ENCODE data around the gene BABAM2. TPM values are rescaled to one million over a fixed set of nuclear protein-coding genes. Genes with fewer than 3 reads are reported as not detected.
A peak's percentile ranks its signal among the peaks of the same experiment; 100 is the strongest.

Gene BABAM2
- total RNA-seq, 4 donors from 2014 or later = 33.3 to 48.9 (median 37.9) TPM

DNA sequence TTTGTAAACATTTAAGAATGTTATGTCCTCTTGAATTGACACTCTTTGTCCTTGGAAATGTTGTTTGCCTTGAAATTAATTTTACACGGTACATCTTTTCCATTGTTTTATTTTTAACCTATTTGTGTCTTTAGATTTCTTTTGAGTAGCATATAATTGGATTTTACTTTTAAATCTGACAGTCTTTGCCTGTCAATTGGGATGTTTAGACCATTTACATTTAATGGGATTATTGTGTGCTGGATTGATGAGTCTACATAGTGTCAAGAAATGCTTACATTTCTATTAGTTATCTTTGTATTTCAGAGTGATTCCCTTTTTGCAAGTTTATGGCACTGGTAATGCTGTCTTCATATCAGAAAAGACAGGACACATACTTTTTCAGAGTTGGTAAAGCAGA lies 61.5 kb downstream of the BABAM2 start:
- Histone ChIP-seq H3K27me3 (no peaks in the 10 kb centered on the region), H3K27ac (no peak overlapping the region), H3K4me1 (peaks cover 10 to 36% (median 18%) of the 10 kb centered on the region in 4 donors), H3K36me3 (no peaks in the 10 kb centered on the region), H3K9me3 (no peaks in the 10 kb centered on the region), H3K4me3 (no peak overlapping the region)
- WGBS, 2 donors (ENCODE audit: low coverage in 1 of 2) = 97 to 100% methylated on average over 1 of the region's 1 CpG
- in situ Hi-C loops (cut with MboI; ENCODE audit: low pct_ligation_motif_present in 1 of 4, low pct_unique_long_range_greater_than_20kb in 1 of 4, low sequenced_read_pairs in 3 of 4) (no loop called here), intact Hi-C loops (cut with DNase I; ENCODE audit: low total_unique reads) (no loop called here)
- TF ChIP-seq, protein P1, sequence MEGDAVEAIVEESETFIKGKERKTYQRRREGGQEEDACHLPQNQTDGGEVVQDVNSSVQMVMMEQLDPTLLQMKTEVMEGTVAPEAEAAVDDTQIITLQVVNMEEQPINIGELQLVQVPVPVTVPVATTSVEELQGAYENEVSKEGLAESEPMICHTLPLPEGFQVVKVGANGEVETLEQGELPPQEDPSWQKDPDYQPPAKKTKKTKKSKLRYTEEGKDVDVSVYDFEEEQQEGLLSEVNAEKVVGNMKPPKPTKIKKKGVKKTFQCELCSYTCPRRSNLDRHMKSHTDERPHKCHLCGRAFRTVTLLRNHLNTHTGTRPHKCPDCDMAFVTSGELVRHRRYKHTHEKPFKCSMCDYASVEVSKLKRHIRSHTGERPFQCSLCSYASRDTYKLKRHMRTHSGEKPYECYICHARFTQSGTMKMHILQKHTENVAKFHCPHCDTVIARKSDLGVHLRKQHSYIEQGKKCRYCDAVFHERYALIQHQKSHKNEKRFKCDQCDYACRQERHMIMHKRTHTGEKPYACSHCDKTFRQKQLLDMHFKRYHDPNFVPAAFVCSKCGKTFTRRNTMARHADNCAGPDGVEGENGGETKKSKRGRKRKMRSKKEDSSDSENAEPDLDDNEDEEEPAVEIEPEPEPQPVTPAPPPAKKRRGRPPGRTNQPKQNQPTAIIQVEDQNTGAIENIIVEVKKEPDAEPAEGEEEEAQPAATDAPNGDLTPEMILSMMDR (IDR thresholded peaks at IDR 0.05) = no peak
- TF ChIP-seq POLR2A (IDR thresholded peaks at IDR 0.05) = no peak
- TF ChIP-seq POLR2AphosphoS5 (IDR thresholded peaks at IDR 0.05) = no peak
- no peak for TF ChIP-seq EP300 (IDR thresholded peaks at IDR 0.05; ENCODE audit: low read depth)
- DNase-seq = no peak

GRCh38 chr2:27953077-27953476 lies 62.5 kb downstream of the BABAM2 start:
- intact Hi-C loops (cut with DNase I; ENCODE audit: low total_unique reads) = no loop called here
- Histone ChIP-seq H3K36me3 (no peaks in the 10 kb centered on the region), H3K4me3 (no peak overlapping the region), H3K9me3 (no peaks in the 10 kb centered on the region), H3K27me3 (no peaks in the 10 kb centered on the region), H3K4me1 (peaks cover 10 to 34% (median 17%) of the 10 kb centered on the region in 4 donors), H3K27ac (no peak overlapping the region)
- DNase-seq = no peak
- in situ Hi-C loops (cut with MboI; ENCODE audit: low pct_ligation_motif_present in 1 of 4, low pct_unique_long_range_greater_than_20kb in 1 of 4, low sequenced_read_pairs in 3 of 4) = no loop called here
- WGBS, 2 donors (ENCODE audit: low coverage in 1 of 2) = 95 to 100% methylated on average over 1 to 4 of the region's 4 CpGs
- TF ChIP-seq POLR2A (IDR thresholded peaks at IDR 0.05) = no peak
- TF ChIP-seq EP300 (IDR thresholded peaks at IDR 0.05; ENCODE audit: low read depth) = no peak
- TF ChIP-seq POLR2AphosphoS5 (IDR thresholded peaks at IDR 0.05) = no peak
- TF ChIP-seq, protein P1 (IDR thresholded peaks at IDR 0.05) = no peak

GRCh38 chr2:27954221-27954673 lies 63.7 kb downstream of the BABAM2 start:
- in situ Hi-C loops (cut with MboI; ENCODE audit: low pct_ligation_motif_present in 1 of 4, low pct_unique_long_range_greater_than_20kb in 1 of 4, low sequenced_read_pairs in 3 of 4) = no loop called here
- DNase-seq = peak; percentile 22
- no peaks in the 10 kb centered on the region for H3K36me3 ChIP-seq
- no peaks in the 10 kb centered on the region for H3K9me3 ChIP-seq
- intact Hi-C loops (cut with DNase I; ENCODE audit: low total_unique reads) = no loop called here
- H3K4me3 ChIP-seq = no peak overlapping the region
- H3K27ac ChIP-seq = peak overlapping the region; percentile 36 to 69 (median 65)
- WGBS, 2 donors (ENCODE audit: low coverage in 1 of 2) = 33 to 44% methylated on average over 1 to 4 of the region's 4 CpGs
- H3K27me3 ChIP-seq = no peaks in the 10 kb centered on the region
- peaks cover 10 to 38% (median 21%) of the 10 kb centered on the region in 4 donors for H3K4me1 ChIP-seq
- TF ChIP-seq POLR2AphosphoS5 (IDR thresholded peaks at IDR 0.05) = no peak
- TF ChIP-seq, protein P1 (IDR thresholded peaks at IDR 0.05) = no peak
- TF ChIP-seq EP300 (IDR thresholded peaks at IDR 0.05; ENCODE audit: low read depth) = no peak
- no peak for TF ChIP-seq POLR2A (IDR thresholded peaks at IDR 0.05)

DNA sequence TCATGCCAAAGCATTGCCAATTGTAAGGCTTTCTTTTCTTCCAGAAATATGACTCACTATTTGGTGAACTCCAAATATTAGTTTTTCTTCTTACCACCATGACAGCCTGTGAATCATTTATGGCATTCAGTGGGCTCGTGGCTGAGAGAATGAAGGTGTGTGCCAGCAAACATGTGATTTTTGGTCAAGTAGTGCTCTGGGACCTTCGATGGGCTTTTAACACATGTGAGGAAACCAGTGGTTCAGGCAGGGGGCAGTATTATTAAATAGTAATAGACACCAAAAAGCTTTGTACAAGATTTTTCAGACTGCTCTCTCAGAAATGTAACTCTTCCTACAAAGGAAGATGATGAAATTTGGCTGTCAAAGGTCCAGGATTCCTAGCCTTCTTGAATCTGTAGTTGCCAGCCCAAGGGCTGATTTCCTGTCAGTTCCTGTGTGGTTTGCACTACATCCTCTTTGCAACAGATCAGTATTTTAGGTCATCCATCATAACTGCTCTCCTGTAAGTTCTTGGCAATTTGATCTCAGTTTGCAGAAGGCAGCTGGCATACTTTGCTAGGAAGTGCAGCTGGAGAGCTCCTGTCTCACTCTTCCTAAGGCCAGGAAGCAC lies 64.3 kb downstream of the BABAM2 start:
- in situ Hi-C loops (cut with MboI; ENCODE audit: low pct_ligation_motif_present in 1 of 4, low pct_unique_long_range_greater_than_20kb in 1 of 4, low sequenced_read_pairs in 3 of 4) = no loop called here

More for the DNA sequence above, 64.3 kb downstream of the BABAM2 start:
- peak; percentile 27 for DNase-seq
- H3K27me3 ChIP-seq = no peaks in the 10 kb centered on the region
- no peak for TF ChIP-seq EP300 (IDR thresholded peaks at IDR 0.05; ENCODE audit: low read depth)
- TF ChIP-seq, protein P1 (IDR thresholded peaks at IDR 0.05) = no peak
- TF ChIP-seq POLR2AphosphoS5 (IDR thresholded peaks at IDR 0.05) = peak; percentile 6 to 59 (median 44)
- TF ChIP-seq POLR2A (IDR thresholded peaks at IDR 0.05) = no peak
- no peaks in the 10 kb centered on the region for H3K9me3 ChIP-seq
- no peak overlapping the region for H3K4me3 ChIP-seq
- no peaks in the 10 kb centered on the region for H3K36me3 ChIP-seq
- H3K4me1 ChIP-seq = peaks cover 10 to 44% (median 27%) of the 10 kb centered on the region in 4 donors
- WGBS, 2 donors (ENCODE audit: low coverage in 1 of 2) = 8 to 43% methylated on average over 2 of the region's 2 CpGs
- peak overlapping the region; percentile 36 to 69 (median 65) for H3K27ac ChIP-seq
- intact Hi-C loops (cut with DNase I; ENCODE audit: low total_unique reads) = no loop called here

Data from transverse colon (tissue), 4 donors.